Measurements from ENCODE around the gene ARHGEF7.

DNA sequence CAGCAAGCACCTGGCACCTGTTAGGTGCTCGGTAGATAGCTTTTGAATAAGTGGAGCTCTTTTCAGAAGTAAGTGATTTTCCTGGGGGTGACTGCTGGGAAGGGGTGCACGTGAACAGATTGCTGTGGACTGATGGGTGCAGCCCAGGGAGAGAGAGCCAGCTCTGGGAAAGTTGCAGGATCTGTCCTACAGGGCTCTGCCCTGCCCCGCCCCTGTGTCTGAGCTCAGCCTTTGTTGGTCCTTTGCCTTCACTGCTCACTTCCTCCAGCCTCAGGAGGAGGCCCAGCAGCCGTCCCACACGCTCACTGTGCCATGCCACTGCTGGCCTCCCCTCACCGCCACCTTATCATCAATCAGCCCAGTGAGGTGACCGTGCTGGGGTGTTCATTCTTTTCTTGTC, 171.6 kb downstream of the ARHGEF7 start:
- TF ChIP-seq, protein P1, sequence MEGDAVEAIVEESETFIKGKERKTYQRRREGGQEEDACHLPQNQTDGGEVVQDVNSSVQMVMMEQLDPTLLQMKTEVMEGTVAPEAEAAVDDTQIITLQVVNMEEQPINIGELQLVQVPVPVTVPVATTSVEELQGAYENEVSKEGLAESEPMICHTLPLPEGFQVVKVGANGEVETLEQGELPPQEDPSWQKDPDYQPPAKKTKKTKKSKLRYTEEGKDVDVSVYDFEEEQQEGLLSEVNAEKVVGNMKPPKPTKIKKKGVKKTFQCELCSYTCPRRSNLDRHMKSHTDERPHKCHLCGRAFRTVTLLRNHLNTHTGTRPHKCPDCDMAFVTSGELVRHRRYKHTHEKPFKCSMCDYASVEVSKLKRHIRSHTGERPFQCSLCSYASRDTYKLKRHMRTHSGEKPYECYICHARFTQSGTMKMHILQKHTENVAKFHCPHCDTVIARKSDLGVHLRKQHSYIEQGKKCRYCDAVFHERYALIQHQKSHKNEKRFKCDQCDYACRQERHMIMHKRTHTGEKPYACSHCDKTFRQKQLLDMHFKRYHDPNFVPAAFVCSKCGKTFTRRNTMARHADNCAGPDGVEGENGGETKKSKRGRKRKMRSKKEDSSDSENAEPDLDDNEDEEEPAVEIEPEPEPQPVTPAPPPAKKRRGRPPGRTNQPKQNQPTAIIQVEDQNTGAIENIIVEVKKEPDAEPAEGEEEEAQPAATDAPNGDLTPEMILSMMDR (conservative IDR thresholded peaks at IDR 0.05 in 1 of 2, IDR thresholded peaks at IDR 0.05 in 1 of 2; ENCODE audit: extremely low read depth in 1 of 2, insufficient read depth in 1 of 2, low read depth in 1 of 2, low read length in 2 of 2) = no peak
- TF ChIP-seq EZH2 (IDR thresholded peaks at IDR 0.05; ENCODE audit: borderline replicate concordance, low read length) = no peak
